HG03342 (cell line): ENCODE results near the gene ATXN1.
"Not testable (repeated sequence)": the region's sequence is repeated elsewhere in the genome, so short reads cannot be mapped to it uniquely, and the experiment has no call there.

ENCODE experiments used
- ATAC-seq: cut with Tn5 transposase; IDR thresholded peaks from one replicate; pipeline ENCODE4 v1.9.1; 2021; ENCODE audit warnings: mild to moderate bottlenecking, moderate library complexity; ENCODE audit not compliant: unreplicated experiment

Gene ATXN1

DNA sequence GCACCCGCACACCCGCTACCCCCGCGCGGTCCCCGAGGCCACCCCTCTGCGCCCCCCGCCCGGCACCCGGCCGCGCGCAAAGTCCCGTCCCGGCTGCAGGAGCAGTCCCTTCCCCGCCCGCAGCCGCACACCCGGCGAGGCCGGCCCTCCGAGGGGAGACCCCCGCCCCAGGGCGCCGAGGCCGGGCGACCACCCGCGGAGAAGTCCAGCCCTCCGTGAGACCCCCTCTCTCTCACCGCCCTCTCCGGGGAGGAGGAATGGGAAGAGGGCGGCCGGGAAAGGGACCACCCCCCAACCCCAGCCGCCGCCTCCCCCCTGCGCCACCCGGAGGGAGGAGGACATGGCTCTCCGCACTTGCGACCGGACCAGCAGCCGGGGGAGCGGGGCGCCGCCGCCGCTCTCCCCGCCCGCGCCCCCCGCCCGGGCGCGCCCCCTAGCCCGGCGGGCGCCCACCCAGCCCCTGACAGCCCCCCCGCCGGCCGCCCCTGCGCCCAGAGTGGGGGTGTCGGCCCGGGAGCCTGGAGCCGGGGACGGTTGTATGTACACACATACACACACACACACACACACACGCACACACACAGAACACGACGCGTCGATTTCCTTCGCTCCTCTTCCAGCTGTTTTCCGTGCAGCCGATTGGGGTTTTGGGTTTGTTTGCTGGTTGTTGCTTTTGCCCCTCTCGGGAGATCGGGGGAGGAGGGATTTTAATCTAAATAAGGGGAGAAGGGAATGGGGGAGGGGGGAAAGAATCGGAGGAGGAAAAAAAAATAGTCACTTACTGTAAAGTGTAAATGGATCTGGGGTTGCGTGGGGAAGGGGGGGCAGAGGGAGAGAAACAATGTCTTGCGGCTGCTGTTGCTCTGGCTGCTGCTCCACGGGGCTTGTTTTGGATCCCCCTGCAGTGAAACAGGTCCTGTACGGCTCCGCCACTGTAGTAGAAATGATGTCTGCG lies at the start of gene ATXN1:
Gene ATXN1, minus strand, starts transcription at position 945 of the 955 bp plus-strand sequence.
- ATAC-seq = no peak

DNA sequence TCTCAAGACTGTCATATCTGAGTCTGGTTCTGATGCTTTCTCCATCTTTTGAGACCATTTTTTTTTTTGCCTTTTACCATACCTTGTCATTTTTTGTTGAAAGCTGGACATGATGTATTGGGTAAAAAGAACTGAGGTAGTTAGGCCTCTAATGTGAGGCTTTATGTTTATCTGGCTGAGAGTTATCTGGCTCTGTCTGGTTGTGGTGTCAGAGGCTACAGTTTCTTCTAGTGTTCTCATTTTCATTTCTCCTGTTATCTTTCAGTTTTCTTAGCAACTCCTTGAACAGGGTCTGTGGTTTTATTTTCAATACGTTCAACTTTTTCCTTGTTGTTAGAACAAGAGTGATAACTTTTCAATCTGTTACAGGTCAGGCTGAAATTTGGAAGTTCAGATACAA lies 49.2 kb upstream of the ATXN1 start:
- ATAC-seq = no peak

DNA sequence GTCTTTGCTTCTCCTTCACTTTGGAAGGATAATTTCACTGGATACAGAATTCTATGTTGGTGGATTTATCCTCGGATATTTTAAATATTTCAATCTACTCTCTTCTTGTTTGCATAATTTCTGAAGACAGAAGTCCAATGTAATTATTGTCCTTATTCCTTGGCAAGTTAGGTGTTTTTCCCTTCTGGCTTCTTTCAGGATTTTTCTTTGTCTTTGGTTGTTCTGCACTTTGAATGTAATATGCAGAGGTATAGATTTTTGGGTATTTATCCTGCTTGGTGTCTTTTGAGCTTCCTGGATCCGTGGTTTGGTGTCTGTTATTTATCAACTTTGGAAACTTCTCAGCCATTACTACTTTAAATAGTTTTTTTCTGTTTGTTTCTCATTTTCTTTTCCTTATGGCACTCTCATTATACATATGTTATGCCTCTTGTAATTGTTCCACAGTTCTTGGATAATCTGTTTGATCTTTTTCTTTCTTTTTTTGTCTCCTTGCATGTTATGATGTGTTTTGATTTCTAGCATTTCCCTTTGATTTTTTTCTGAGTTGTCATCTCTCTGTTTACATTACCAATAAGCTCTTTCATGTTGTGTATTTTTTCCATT lies 48.6 kb upstream of the ATXN1 start:
- no peak for ATAC-seq

DNA sequence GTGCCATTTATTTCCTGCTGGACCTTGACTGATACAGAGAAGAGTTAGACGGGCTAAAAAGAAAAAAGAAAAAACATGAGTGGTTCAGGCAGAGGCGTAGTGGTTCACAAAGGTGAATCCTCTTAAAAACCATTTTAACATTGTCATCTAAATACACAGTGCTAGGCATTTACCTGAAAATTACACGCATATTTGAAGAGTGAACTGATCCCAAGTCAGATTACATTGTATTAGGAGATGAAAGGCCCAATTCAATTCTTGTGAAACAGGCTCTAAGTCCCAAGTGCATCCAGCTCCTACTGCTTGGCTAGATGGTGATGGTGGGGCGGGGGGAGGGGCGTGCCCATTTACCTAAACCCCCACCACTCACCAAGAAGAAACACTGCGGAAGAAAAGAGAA lies 46.7 kb upstream of the ATXN1 start:
- no peak for ATAC-seq

DNA sequence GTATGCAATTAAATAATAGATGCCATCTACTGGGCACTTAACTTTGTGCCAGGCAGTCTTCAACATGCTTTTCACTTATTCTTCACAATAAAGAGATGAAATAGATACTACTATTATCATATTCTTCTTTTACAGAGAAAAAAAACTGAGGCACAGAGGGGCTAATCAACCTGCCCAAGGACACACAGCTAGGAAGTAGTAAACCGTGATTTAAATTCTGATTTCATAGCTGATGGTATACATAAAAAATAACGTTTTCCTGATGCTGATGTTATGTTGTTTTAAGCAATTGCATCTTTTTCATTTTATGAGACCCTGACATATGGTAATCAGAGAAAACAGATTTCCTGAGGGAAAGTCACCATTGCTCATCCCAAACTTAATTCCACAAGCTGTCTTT lies 45.1 kb upstream of the ATXN1 start:
- ATAC-seq = no peak

DNA sequence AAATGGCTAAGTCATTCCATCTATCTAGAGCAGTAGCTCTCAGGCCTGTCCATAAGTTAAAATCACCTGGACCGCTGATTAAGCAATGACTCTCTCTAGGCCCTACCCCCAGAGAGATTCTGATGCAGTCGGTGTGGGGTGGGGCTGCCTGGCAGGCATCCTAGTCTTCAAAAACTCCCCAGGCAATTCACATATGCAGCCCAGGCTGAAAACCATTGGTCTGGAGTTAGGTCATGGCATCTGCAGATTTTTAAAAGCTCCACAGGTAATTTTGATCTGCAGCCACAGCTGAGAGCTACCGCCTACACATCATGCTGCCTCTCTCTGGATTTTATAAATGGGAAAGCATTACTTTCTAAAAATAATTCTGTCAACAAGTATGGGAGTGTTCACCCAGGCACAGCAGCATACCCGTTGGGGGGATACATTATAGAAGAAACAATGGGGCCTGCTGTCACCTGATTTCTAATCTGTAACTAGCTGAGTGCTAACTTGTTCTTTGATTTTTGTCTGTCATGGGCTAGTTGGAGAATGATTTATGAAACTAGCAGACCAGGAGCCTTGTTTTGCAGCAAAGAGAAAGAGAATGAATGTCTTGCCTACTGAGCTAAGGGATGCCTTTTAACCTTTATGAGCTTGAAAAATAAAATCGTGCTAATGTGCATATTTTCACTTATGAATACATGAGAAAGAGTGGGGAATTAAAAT lies 44.1 kb upstream of the ATXN1 start:
- ATAC-seq = no peak

DNA sequence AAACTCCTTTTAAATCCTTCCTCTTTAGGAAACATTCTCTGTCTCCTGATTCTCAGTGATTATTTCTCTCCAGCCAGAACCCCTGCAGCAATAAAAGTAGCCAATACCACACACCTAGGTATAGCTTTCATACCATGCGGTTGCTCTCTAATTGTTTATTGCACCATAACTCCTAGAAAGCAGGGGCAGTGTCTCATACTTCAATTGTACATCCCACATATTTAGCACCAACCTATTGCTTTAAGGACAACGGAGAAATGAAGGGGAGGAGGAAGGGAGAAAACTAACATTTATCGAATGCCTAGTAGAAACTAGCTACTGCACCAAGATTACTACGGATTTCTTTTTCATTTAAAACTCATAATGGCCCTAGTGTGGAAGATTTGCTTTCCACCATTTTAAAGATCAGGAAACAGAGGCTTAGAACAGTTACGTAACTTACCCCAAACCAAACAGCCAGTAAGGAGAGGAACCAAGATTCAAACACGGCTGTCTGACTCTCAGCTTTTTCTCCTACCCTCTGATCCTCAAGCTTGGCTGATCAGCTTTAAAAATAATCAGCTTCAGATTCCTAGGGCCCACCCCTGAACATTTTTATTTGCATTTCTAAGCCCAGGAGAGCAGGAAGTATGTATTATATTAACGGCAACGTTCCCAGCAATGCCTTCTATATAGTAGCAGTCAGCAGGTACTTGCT lies 43.4 kb upstream of the ATXN1 start:
- no peak for ATAC-seq

DNA sequence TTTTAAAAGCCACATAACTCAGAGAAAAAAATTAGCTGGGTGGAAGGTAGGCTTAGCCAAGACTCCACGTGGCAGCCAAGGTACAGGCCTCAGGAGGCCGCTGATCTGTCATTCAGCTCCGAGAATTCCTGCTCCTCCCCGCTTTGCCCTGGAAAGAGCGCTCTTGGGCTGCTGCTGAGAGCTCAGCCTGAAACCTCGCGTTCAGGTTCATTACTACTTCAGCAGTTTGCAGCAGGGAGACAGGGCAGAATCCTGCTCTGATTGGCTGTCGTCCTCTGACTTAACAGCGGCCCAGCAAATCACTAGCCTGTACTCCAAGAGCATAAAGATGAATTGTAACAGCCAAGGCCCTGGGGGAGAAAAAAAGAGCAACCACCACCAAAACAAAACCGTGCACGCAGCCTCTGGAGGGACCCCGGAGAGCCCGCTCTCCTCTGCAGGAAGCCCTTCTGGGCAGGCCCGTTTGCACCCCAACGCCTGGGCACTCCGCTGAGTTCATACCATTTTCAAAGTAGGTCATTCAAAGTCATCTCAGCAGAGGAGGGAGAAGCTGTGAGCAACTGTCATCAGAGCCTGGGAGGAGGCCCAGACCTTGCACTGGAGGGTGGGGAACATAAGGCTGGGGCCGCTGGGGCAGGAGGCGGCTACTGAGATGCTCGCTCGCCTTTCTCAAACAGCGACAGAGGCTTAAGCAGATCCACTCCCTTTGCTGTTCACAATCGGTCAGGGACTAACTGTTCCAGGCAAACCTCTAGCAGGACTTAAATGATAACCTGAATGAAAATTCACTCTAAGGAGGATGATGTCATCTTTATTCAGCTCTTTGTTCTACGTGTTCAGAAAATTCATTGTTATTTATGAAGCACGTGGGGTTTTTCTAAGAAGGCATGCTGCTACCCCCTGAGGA lies 42.3 kb upstream of the ATXN1 start:
- no peak for ATAC-seq

DNA sequence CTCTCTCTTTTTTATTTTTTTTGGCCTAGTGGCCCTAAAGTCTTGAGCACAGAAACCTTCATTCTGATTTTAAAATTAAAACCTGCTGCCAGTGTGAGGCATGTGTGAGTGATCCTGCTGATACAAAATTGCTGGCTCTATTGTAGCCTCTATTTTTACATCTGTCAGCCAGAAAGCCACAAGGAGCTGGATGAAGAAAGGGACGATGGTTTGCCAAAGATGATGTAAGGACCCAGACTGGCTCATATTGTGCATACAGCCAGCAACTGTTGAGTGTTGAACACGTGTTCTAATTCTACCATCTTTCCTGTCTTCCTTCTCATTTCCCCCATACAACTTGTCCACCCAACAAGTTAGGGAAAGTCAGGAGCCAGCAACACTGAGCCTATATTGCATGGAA lies 40.8 kb upstream of the ATXN1 start:
- ATAC-seq = no peak

DNA sequence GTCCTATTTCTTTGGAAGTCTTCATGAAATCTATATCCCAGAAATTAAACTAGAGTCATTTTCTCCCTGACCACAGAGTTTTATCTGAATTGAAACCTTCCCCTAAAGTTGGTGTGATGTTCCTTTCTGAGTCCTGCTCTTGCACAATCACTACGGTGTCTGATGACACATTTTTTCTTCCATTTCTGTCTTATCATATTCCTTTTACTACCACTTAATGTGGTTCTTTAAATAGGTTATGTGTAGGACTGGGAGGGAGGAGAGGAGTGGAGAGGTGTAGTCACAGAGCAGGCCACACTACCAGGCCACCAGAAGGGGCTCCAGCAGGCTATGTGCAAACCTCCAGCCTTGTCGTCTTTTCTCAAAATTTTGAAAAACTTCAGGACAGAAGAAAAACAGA lies 39.7 kb upstream of the ATXN1 start:
- ATAC-seq = no peak

DNA sequence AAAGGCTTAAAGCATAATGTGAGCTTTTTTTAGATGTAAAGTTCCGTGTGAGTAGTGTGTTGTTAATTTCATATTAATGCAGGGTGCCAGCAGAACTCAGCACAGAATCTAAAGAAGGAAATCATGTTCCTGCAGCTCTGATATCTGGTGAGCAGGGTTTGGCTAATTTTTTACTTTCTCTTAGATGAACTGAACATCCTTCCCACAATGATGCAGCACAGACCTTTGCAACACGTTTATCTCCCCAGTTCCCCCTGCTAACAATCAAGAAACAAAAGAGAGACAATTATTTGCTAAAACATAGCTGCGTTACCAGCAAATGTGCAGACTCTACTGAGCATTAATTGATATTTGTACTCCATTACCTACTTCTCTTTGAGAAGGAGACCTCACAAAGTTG lies 39.1 kb upstream of the ATXN1 start:
- ATAC-seq = no peak

DNA sequence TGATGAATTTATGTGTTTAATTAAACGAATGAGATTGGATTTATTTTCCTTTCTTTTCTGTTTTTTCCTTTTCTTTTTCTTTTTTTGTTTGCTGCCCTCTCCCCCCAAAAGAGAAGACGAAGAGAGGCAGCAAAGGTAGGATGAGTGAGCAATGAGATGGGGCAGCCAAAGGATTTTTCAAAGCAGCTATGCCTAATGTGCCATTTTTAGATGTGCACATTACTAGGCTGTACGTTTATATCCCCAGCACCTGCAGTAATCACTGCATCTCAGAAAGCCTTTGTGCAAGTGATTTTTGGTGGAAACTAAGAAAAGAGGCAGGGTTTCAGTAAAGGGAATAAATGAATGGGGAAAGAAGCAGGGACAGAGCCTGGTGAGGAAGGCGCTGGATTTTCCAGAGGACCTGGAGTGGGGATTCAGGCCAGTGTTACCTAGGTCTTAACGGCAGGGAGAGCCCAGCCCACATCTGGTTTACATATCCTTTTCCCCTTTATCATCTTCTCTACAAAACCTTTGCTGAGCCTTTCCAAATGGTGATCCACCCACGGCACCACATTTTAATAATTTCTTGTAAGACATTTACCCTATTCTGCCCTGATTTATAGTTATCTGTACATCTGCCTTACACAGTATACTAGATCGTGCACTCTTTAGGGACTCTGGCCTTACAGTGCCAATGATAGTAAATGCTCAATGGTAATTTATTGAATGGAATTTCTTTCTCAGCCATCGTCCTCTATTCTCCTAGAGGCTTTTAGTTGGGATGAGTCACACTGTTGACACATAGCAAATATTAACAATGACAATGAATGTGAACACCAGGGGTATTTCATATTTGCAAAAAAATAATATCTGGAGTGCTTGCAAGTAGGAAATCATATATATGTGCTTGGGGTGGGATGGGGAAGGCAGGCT lies 38.3 kb upstream of the ATXN1 start:
- no peak for ATAC-seq

DNA sequence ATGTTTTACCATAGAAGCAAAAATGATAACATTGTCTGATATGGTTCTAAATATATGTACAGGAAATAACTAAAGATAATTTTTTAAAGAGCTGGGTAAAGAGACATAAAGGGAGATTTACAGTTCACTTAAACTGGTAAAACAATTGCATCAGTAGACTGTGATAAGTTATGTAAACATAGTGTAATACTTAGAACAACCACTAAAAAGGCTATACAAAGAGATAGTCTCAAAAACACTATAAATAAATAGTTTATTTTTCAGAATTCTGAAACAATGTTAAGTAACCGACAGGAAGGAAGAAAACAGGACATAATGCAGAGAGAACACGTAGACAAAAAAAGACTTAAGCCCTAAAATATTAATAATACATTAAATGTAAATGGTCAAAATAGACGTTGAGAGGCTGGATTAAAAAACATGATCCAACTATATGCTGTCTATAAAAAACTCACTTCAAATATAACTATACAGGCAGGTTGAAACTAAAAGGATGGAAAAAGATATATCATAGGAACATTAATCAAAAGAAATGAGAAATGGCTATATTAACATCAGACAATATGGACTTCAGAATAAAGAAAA lies 32.7 kb upstream of the ATXN1 start:
- no peak for ATAC-seq

DNA sequence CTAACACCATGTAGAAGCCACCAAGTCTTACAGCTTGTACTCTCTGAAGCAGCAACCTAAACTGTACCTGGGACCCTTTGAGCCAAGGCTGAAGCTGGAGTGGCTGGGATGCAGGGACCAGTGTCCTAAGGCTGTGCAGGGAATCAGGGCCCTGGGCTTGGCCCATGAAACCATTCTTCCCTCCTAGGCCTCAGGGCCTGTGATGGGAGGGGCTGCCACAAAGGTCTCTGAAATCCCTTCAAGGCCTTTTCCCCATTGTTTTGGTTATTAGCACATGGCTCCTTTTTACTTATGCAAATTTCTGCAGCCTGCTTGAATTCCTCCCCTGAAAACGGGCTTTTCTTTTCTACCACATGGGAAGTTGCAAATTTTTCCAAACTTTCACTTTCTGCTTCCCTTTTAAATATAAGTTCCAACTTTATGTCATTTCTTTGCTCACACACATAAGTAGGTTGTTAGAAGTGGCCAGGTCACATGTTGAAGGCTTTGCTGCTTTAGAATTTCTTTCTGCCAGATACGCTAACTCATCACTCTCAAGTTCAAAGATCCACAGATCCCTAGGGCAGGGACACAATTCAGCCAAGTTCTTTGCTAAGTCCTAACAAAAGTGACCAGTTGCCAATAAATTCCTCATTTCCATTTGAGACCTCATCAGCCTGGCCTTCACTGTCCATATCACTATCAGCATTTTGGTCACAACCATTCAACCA lies 28.2 kb upstream of the ATXN1 start:
- no peak for ATAC-seq

DNA sequence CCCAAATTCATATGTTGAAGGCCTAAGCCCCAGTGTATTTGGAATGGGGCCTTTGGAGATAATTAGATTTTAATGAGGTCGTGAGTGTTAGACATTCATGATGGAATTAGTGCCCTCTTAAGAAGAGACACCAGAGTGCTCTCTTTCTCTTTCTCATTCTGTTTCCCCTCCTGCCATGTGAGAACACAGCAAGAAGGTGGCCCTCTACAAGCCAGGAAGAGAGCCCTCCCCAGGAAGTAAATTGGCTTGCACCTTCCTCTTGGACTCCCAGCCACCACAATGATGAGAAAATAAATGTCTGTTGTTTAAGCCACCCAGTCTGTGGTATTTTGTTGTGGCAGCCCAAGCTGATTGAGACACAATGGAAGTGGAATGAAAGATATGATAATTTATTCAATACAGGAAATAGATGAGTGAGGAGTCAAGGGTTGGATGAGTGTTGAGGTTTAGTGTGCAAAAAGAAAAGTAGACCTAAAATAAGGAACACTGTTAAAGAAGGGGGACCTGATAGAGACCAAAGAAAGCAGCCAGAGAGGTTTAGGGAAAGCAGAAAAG lies 25.9 kb upstream of the ATXN1 start:
- no peak for ATAC-seq

DNA sequence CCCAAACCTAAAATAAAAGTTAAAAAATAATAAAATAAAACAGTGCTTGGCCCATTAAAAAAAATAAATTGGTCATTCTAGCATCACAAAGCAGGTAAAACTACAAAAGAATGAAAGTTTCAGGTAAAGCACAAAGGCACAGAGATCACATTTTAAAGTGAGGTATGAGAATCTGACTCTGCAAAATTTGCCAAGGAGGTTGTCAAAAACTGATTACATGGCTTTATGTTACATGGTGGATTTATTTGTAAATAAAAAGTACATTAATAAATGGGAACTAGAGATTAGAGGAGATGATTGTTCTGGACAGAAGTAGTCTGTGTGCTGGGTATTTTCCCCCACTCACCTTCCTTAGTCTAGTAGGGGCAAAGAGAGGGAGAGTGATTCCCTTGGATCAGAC lies 24.2 kb upstream of the ATXN1 start:
- no peak for ATAC-seq

DNA sequence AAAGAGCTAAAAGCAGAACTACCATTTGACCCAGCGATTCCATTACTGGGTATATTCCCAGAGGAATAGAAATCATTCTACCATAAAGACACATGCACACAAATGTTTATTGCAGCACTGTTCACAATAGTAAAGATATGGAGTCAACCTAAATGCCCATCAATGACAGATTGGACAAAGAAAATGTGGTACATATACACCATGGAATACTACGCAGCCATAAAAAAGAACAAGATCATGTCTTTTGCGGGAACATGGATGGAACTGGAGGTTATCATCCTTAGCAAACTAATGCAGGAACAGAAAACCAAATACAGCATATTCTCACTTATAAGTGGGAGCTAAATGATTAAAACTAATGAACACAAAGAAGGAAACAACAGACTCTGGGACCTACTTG lies 23.7 kb upstream of the ATXN1 start:
- ATAC-seq = not testable (repeated sequence)
